GM19328 (cell line): ENCODE measurements around the gene GPR160.
"Not testable (repeated sequence)": the region's sequence is repeated elsewhere in the genome, so short reads cannot be mapped to it uniquely, and the experiment has no call there.

ENCODE experiments used
- ATAC-seq: cut with Tn5 transposase; IDR thresholded peaks from one replicate; pipeline ENCODE4 v1.9.1; 2021; ENCODE audit warnings: mild to moderate bottlenecking, moderate library complexity; ENCODE audit not compliant: unreplicated experiment

The GPR160 gene

DNA sequence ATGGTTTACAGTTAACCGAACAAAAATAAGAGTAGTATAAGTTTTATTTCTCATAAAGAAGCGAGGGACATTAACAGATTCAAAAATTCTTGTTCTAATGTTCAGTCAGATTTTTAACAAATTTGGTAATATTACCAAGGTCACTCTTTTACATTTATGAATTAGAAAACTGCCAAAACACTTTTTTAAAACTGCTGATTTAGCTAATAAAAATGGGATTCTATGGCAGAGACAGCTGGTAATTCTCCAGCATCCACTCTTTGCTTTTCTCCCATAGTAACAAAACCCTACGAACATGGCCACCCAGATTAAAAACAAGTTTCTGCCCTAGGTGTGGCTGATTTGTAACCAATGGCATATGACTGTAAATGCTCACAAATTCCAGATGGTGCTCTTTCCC, 71.2 kb downstream of the GPR160 start:
- no peak for ATAC-seq

- no peak for ATAC-seq
Measured at GRCh38 chr3:170109579-170110293, 71.9 kb downstream of the GPR160 start.

DNA sequence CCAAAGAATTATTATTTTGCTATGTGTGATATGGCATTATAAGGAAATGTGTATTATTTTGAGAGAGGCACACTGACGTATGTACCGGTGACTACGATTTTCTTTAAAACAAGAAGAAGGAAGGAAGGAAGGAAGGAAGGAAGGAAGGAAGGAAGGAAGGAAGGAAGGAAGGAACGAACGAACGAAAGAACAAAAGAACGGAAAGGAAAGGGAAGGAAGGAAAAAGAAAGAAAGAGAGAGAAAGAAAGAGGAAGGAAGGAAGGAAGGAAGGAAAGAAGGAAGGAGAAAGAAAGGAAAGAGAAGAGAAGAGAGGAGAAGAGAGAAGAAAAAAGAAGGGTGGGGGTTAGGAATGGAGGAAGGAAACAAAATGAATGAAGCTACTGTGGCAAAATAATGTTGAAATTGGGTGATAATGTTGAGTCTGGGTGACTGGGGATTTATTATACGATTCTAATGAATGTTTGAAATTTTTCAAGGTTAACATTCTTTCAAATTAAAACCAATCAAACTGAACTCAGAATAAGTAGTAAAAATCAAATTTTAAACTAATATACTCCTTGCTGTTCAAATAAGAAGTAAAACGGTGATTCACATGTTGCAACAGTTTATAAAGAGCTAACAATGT, 73.5 kb downstream of the GPR160 start:
- ATAC-seq, result no peak

- not testable (repeated sequence) for ATAC-seq
Measured at GRCh38 chr3:170114165-170114564, 76.4 kb downstream of the GPR160 start.

DNA sequence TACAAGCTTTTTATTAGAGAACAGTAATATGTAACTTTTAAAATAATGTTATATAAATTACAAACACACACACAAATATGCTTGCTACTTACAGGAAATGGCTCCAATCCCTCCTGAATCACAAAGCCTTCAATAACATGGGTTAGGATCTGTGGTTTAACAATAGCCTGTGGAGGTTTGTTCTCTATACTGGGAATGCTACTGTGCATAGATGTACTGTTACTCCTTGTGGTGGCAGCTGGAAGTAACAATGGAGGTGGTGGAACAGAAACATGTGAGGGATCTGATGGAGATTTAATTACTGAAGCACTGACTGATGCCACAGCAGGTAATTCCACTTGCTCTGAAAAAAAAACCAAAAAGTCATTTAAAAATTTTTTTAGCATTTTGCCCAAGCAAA, 79.3 kb downstream of the GPR160 start:
- no peak for ATAC-seq

- ATAC-seq, result peak; percentile 78
Measured at GRCh38 chr3:170128259-170128976, 90.6 kb downstream of the GPR160 start.

DNA sequence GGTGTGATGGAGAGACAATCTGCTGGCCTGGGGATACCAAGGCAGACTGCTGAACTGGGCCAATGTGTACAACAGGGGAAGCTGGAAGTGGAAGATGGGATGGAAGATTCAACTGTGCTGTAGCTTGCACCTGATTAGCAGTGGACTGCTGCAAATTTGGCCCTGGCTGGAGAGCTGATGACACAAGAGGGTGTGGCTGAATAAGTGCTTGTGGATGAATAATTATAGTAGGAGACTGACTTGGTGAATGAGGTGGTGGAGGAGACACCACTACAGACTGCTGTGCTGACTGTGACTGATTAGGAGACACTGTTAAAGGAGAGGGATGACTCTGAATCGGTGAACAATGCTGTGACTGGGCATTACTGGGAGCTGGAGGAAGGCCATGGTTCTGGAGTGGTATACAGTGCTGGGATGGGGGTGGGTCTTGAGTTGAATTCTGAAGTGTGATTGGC, 91.2 kb downstream of the GPR160 start:
- ATAC-seq, result peak; percentile 40

- ATAC-seq, result no peak
Measured at GRCh38 chr3:170130532-170130931, 92.7 kb downstream of the GPR160 start.

GRCh38 chr3:170132335-170132734, 94.5 kb downstream of the GPR160 start:
- no peak for ATAC-seq
